Measurements from ENCODE around the gene PDX1. TPM values are rescaled to one million over a fixed set of nuclear protein-coding genes. Genes with fewer than 3 reads are reported as not detected.
A peak's percentile ranks its signal among the peaks of the same experiment; 100 is the strongest.

The PDX1 gene
- total RNA-seq, 1 donor from 2014 or later: not detected

DNA sequence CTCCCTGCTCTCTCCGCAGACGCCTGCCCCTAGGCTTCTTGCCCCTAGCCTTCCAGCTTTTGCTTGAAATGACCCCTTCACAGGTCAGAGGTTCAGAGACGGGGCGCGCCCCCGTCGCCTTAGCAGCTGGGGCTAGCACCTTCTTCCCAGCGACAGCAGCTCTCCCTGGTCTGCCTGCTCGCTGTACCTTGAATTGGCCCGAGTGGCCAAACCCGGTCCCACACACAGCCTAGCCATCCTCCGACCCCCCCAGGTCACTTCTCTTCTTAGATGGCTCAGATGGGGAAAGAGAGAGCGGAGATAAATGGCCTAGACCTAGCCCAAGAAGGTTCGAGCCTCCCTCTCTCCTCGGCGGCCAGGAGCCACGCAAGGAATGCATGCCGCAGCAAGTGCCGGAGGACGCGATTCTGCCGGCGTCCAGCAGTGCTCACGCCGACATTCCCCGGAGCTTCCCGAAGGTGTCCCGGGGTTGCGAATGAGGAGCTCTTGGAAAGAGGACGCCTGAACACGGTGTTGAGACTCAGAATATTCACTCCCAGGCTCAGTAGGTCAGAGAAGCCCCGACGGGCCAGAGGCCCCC, 48.0 kb downstream of the PDX1 start:
- Histone ChIP-seq H3K4me3 (ENCODE audit: low read depth, low read length) (no peak overlapping the region), H3K36me3 (ENCODE audit: control insufficient read depth, insufficient read depth, low read length) (no peaks in the 10 kb centered on the region), H3K27me3 (ENCODE audit: control insufficient read depth, insufficient read depth, low read length) (peaks cover 63% of the 10 kb centered on the region)
- DNase-seq (ENCODE audit: low read depth): no peak
- FAIRE-seq: no peak
- TF ChIP-seq, protein P1, sequence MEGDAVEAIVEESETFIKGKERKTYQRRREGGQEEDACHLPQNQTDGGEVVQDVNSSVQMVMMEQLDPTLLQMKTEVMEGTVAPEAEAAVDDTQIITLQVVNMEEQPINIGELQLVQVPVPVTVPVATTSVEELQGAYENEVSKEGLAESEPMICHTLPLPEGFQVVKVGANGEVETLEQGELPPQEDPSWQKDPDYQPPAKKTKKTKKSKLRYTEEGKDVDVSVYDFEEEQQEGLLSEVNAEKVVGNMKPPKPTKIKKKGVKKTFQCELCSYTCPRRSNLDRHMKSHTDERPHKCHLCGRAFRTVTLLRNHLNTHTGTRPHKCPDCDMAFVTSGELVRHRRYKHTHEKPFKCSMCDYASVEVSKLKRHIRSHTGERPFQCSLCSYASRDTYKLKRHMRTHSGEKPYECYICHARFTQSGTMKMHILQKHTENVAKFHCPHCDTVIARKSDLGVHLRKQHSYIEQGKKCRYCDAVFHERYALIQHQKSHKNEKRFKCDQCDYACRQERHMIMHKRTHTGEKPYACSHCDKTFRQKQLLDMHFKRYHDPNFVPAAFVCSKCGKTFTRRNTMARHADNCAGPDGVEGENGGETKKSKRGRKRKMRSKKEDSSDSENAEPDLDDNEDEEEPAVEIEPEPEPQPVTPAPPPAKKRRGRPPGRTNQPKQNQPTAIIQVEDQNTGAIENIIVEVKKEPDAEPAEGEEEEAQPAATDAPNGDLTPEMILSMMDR (IDR thresholded peaks at IDR 0.05; ENCODE audit: insufficient read depth, low read length, severe bottlenecking): no peak

DNA sequence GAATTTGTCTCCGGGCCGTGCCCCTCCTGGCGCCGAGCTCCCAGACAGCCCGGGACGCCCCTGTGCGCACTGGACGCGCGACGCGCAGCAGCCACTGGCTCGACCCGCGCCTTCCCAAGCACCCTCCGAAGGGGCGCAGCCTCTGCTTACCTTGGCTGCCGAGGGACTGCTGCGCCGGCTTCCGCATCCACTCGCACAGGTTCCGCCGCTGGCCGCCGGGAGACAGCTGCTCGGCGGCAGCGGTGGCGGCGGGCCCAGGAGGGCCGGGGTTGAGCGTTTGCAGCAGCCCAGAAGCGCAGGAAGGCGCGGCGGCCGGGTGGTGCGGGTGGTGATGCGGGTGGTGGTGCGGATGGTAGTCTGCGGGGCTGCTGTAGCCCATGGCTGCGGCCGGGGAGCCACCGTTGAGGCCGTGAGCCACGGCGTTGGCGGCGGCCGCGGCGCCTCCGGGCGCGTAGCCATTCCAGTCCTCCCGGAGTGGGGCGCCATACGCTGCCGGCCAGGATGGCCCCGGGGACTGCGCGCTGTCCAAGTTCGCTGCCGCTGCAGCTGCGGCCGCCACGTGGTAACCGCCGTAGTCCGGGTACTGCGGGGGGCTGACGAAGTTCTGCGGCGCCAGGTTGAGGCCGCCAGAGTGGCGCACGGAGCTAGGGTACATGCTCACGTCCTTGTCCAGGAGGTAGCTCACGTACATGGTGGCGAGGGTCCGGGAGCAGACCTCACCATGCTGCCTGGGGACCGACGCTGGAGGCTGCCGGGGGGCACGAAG, 48.7 kb downstream of the PDX1 start:
- DNase-seq (ENCODE audit: low read depth): no peak

DNA sequence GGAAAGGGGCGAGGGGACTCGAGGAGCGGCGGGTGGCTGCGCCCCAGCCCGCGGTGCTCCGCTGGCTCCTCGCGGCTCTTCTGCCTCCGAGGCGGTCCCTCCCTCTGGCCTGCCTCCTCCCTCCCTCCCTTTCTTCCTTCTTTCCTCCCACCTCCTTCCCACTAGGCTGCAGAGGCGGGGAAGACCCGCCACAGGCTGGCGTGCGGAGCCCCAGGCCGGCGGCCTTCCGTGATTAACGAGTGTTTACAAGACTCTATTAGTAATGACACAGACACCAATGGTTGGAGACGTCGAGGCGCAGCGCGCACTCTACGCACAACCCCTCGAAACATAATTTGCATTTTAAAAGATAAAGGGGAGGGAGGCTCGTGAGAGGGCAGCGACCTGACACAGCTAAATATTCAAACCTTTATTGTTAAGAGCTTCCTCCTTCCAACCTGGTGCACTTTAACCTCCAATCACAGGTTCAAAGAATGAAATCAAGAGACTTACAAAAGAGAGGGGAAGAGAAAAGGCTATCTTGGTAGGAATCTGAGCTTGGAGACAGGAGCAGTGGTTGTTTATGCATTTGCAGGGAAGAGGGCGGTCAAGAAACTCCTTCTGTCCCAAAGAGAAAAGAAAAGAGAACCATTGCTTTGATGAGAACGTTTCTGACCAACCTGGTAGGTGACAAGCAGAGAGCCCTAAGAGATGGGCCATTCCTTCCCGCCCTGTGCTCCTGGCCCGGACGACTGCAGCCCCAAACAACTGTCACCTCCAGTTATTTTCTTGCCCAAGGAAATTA, 49.5 kb downstream of the PDX1 start, which contains the start of gene CDX2:
Gene CDX2 (minus strand): TSS at position 234 of the 784 bp plus-strand sequence. CDS start 309 bp downstream, outside the sequence.
- DNase-seq (ENCODE audit: low read depth) (no peak), FAIRE-seq (peak; percentile 7)
- H3K36me3 ChIP-seq (ENCODE audit: control insufficient read depth, insufficient read depth, low read length): no peaks in the 10 kb centered on the region
- H3K27me3 ChIP-seq (ENCODE audit: control insufficient read depth, insufficient read depth, low read length): peaks cover 74% of the 10 kb centered on the region
- TF ChIP-seq, protein P1 (IDR thresholded peaks at IDR 0.05; ENCODE audit: insufficient read depth, low read length, severe bottlenecking): no peak
- no peak within 1 kb of the TSS for H3K4me3 ChIP-seq (ENCODE audit: low read depth, low read length)

More for the DNA sequence above, 48.7 kb downstream of the PDX1 start:
- H3K4me3 ChIP-seq (ENCODE audit: low read depth, low read length): no peak overlapping the region
- no peaks in the 10 kb centered on the region for H3K36me3 ChIP-seq (ENCODE audit: control insufficient read depth, insufficient read depth, low read length)
- H3K27me3 ChIP-seq (ENCODE audit: control insufficient read depth, insufficient read depth, low read length): peaks cover 69% of the 10 kb centered on the region
- no peak for FAIRE-seq
- TF ChIP-seq, protein P1 (IDR thresholded peaks at IDR 0.05; ENCODE audit: insufficient read depth, low read length, severe bottlenecking): no peak

DNA sequence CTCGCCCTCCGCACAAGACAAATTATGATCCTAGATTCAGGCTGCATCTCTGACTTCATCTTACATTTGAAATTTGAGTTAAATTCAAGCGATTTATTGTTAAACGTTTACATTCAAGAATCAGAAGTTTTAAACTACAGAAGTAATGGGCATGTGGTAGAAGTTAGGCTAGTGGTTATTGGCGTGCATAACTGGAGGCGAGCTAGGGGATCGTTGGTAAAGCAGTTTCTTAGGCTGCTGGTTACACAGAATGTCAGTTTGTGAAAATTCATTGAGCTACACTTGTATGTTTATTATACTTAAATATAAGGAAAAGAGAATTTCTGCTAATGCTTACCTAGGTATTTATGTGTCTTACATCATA, 50.0 kb downstream of the PDX1 start:
- no peak for FAIRE-seq
- TF ChIP-seq, protein P1 (IDR thresholded peaks at IDR 0.05; ENCODE audit: insufficient read depth, low read length, severe bottlenecking): no peak
- DNase-seq (ENCODE audit: low read depth): no peak
- Histone ChIP-seq H3K4me3 (ENCODE audit: low read depth, low read length) (no peak overlapping the region), H3K27me3 (ENCODE audit: control insufficient read depth, insufficient read depth, low read length) (peaks cover 75% of the 10 kb centered on the region), H3K36me3 (ENCODE audit: control insufficient read depth, insufficient read depth, low read length) (no peaks in the 10 kb centered on the region)

DNA sequence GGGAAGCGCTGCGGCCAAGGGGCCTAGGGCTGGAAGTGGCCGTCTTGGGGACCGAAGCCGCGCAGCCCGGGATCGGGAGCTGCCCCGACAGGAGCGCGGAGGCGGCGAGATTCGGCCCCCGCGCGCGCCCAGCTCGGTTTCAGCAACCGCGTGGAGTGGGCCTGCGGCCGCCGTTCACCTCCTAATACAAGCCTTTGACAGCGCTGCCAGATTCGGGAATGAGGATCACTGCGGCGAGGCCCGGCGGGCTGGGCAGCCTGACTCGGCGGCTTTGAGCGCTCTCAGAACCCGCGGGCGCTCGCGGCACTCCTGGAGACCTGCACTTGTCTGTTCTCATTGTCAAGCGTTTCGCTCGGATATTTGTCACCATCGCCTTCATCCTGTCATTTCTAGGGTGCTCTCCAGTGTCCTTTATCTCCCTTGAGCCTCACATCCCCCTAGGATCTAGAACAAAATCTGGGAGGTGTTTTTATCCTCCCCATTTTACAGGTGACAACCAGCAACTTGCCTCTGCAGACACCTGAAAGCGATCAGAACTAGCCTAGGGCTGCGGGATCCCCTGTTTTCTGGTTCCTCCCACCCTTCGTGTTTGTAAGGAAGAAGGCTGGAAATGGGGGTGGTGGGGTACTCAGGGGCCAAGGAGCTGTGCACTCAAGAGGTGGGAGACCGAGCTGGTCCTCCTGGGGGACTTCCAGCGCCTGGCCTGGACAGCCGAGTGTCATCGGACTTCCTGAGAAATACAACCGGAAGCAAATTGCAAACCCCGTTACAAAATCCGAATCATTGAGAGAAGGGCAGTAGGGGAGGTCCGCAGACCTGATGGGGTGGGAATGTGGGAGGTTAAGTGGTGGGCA, 50.8 kb downstream of the PDX1 start:
- FAIRE-seq (no peak), DNase-seq (ENCODE audit: low read depth) (no peak)
- H3K27me3 ChIP-seq (ENCODE audit: control insufficient read depth, insufficient read depth, low read length): peaks cover 74% of the 10 kb centered on the region
- TF ChIP-seq, protein P1 (IDR thresholded peaks at IDR 0.05; ENCODE audit: insufficient read depth, low read length, severe bottlenecking): no peak
- H3K4me3 ChIP-seq (ENCODE audit: low read depth, low read length): no peak overlapping the region
- H3K36me3 ChIP-seq (ENCODE audit: control insufficient read depth, insufficient read depth, low read length): no peaks in the 10 kb centered on the region

All from bronchial epithelial cell (primary cell).